Motor neuron (in vitro differentiated cells): ENCODE measurements around the gene DAP. TPM values are rescaled to one million over a fixed set of nuclear protein-coding genes. Genes with fewer than 3 reads are reported as not detected.

Experiments
- ATAC-seq, 8 experiments: fragments of 200-7000 bp; cut with Tn5 transposase; replicated peaks in 6 of 8; 2 replicates each; pipeline ENCODE4 v1.8.0; 2021; ENCODE audit warnings: mild to moderate bottlenecking in 8 of 8, moderate library complexity in 8 of 8
- H3K27ac ChIP-seq, 2 donors: fragments of 250-450 bp; sonication (Bioruptor Pico); 2 replicates each; pipeline ENCODE4 v1.9.0; 2021; ENCODE audit warnings: antibody characterized with exemption in 2 of 2, mild to moderate bottlenecking in 2 of 2, moderate library complexity in 1 of 2
- H3K4me1 ChIP-seq, 2 donors: fragments of 250-450 bp; sonication (Bioruptor Pico); replicated peaks in 1 of 2; 2 replicates each; pipeline ENCODE4 v1.6.1; 2021; ENCODE audit warnings: antibody characterized with exemption in 2 of 2, mild to moderate bottlenecking in 2 of 2, moderate library complexity in 1 of 2
- H3K4me3 ChIP-seq, 5 donors: fragments of 250-450 bp; sonication (Bioruptor Pico); 2 replicates each; pipeline ENCODE4 v1.9.0; 2021; ENCODE audit warnings: antibody characterized with exemption in 5 of 5, mild to moderate bottlenecking in 5 of 5, moderate library complexity in 4 of 5
- WGBS, 10 experiments: fragments of 450-650 bp; shearing (Covaris generic); methylation state at CpG; one replicate each; pipeline ENCODE4 v1.0.0; 2022; 5-methylcytosine and 5-hydroxymethylcytosine counted together
- in situ Hi-C, 9 experiments: fragments of 400-800 bp; cut with MboI; loops; one replicate each; pipeline ENCODE4 v1.15.0; 2021; ENCODE audit warnings: low sequenced_read_pairs in 9 of 9, low pct_unique_long_range_greater_than_20kb in 2 of 9; ENCODE audit not compliant: unreplicated experiment in 9 of 9
- total RNA-seq, 8 experiments: library from RNA; unstranded; fragments of 300-600 nt; gene quantifications; 2 replicates each; pipeline versions ENCODE4 v1.2.3 to v1.2.4, GENCODE V29; 2022

The DAP gene
- total RNA-seq, 8 experiments from 2014 or later: 14.3 to 75.1 (median 38.9) TPM

GRCh38 chr5:10699987-10700386 lies 61.0 kb downstream of the DAP start:
- Histone ChIP-seq H3K4me3 (no peak overlapping the region), H3K4me1 (peaks cover 2 to 3% of the 10 kb centered on the region in 2 donors), H3K27ac (no peak overlapping the region)
- WGBS, 10 experiments: 74 to 100% (median 88%) methylated on average over 1 to 6 of the region's 8 CpGs; no CpG with 5 or more reads in 4 of the 10 experiments
- ATAC-seq: no peak
- in situ Hi-C loops: loop anchor here in 2 of 9 experiments (25.0 kb wide), 1 partner anchor 1312 kb away; no protein-coding TSS in a partner anchor

- in situ Hi-C loops: loop anchor here in 2 of 9 experiments (25.0 kb wide), 1 partner anchor 1313 kb away; no protein-coding TSS in a partner anchor
- H3K27ac ChIP-seq: no peak overlapping the region
- peaks cover 6% of the 10 kb centered on the region in 2 donors for H3K4me1 ChIP-seq
- WGBS, 10 experiments: 80 to 100% (median 90%) methylated on average over 1 to 5 of the region's 5 CpGs; no CpG with 5 or more reads in 5 of the 10 experiments
- H3K4me3 ChIP-seq: no peak overlapping the region
- ATAC-seq: peak in 2 of 8 experiments; percentile 11 to 12
Measured at GRCh38 chr5:10699281-10699874, 61.7 kb downstream of the DAP start.

- ATAC-seq: peak in 1 of 8 experiments; percentile 58
- Histone ChIP-seq H3K4me1 (peaks cover 6% of the 10 kb centered on the region in 2 donors), H3K27ac (no peak overlapping the region), H3K4me3 (no peak overlapping the region)
- WGBS, 10 experiments: 25 to 100% (median 76%) methylated on average over 1 to 5 of the region's 7 CpGs; no CpG with 5 or more reads in 2 of the 10 experiments
- in situ Hi-C loops: loop anchor here in 2 of 9 experiments (25.0 kb wide), 1 partner anchor 1316 kb away; no protein-coding TSS in a partner anchor
Measured at GRCh38 chr5:10695759-10696543, 65.1 kb downstream of the DAP start.

- in situ Hi-C loops: loop anchor here in 2 of 9 experiments (25.0 kb wide), 1 partner anchor 1317 kb away; no protein-coding TSS in a partner anchor
- peak; percentile 83 to 98 (median 96) for ATAC-seq
- Histone ChIP-seq H3K27ac (no peak overlapping the region), H3K4me1 (peaks cover 6% of the 10 kb centered on the region in 2 donors), H3K4me3 (no peak overlapping the region)
- 1 to 65% (median 12%) methylated on average over 1 to 11 of the region's 14 CpGs; no CpG with 5 or more reads in 1 of the 10 experiments for WGBS, 10 experiments
Measured at GRCh38 chr5:10695055-10695649, 65.9 kb downstream of the DAP start.

- Histone ChIP-seq H3K4me3 (no peak overlapping the region), H3K27ac (no peak overlapping the region), H3K4me1 (peaks cover 6% of the 10 kb centered on the region in 2 donors)
- in situ Hi-C loops: loop anchor here in 2 of 9 experiments (25.0 kb wide), 1 partner anchor 1320 kb away; no protein-coding TSS in a partner anchor
- no peak for ATAC-seq
- WGBS, 10 experiments: 78 to 100% (median 83%) methylated on average over 2 to 11 of the region's 16 CpGs; no CpG with 5 or more reads in 2 of the 10 experiments
Measured at GRCh38 chr5:10691826-10692785, 68.9 kb downstream of the DAP start.

- in situ Hi-C loops: loop anchor here in 2 of 9 experiments (25.0 kb wide), 1 partner anchor 1322 kb away; no protein-coding TSS in a partner anchor
- Histone ChIP-seq H3K4me1 (peaks cover 6% of the 10 kb centered on the region in 2 donors), H3K27ac (no peak overlapping the region), H3K4me3 (no peak overlapping the region)
- 87 to 96% (median 93%) methylated on average over 4 to 13 of the region's 14 CpGs for WGBS, 10 experiments
- ATAC-seq: no peak
Measured at GRCh38 chr5:10690460-10691440, 70.3 kb downstream of the DAP start.

- WGBS, 10 experiments: 17 to 100% (median 86%) methylated on average over 1 to 7 of the region's 11 CpGs; no CpG with 5 or more reads in 5 of the 10 experiments
- H3K4me3 ChIP-seq: no peak overlapping the region
- in situ Hi-C loops: loop anchor here in 2 of 9 experiments (25.0 kb wide), 1 partner anchor 1323 kb away; no protein-coding TSS in a partner anchor
- no peaks in the 10 kb centered on the region for H3K4me1 ChIP-seq
- peak in 3 of 8 experiments; percentile 36 to 53 (median 44) for ATAC-seq
- no peak overlapping the region for H3K27ac ChIP-seq
Measured at GRCh38 chr5:10689391-10690081, 71.5 kb downstream of the DAP start.

GRCh38 chr5:10688651-10689171 lies 72.3 kb downstream of the DAP start:
- 33 to 100% (median 93%) methylated on average over 1 to 5 of the region's 13 CpGs; no CpG with 5 or more reads in 5 of the 10 experiments for WGBS, 10 experiments
- Histone ChIP-seq H3K4me3 (no peak overlapping the region), H3K4me1 (no peaks in the 10 kb centered on the region), H3K27ac (no peak overlapping the region)
- ATAC-seq: peak in 2 of 8 experiments; percentile 27 to 51
- in situ Hi-C loops: loop anchor here in 2 of 9 experiments (25.0 kb wide), 1 partner anchor 1324 kb away; no protein-coding TSS in a partner anchor

GRCh38 chr5:10686890-10687289 lies 74.1 kb downstream of the DAP start:
- 17 to 100% (median 100%) methylated on average over 1 to 2 of the region's 2 CpGs for WGBS, 10 experiments
- H3K4me1 ChIP-seq: no peaks in the 10 kb centered on the region
- ATAC-seq: no peak
- no peak overlapping the region for H3K27ac ChIP-seq
- no peak overlapping the region for H3K4me3 ChIP-seq
- in situ Hi-C loops: loop anchor here in 2 of 9 experiments (25.0 kb wide), 1 partner anchor 1325 kb away; no protein-coding TSS in a partner anchor

GRCh38 chr5:10685115-10685521 lies 75.9 kb downstream of the DAP start:
- Histone ChIP-seq H3K27ac (no peak overlapping the region), H3K4me3 (no peak overlapping the region), H3K4me1 (no peaks in the 10 kb centered on the region)
- WGBS, 10 experiments: 0 to 89% (median 79%) methylated on average over 1 to 6 of the region's 6 CpGs; no CpG with 5 or more reads in 2 of the 10 experiments
- ATAC-seq: no peak
- in situ Hi-C loops: loop anchor here in 2 of 9 experiments (25.0 kb wide), 1 partner anchor 1327 kb away; no protein-coding TSS in a partner anchor
